Measurements from ENCODE around the gene SLC1A5. TPM values are rescaled to one million over a fixed set of nuclear protein-coding genes. Genes with fewer than 3 reads are reported as not detected.

SLC1A5 gene
- total and polyA plus RNA-seq, 2 donors (not counting 1 experiment from before 2014, with no cell fraction given): 107 to 281 TPM

DNA sequence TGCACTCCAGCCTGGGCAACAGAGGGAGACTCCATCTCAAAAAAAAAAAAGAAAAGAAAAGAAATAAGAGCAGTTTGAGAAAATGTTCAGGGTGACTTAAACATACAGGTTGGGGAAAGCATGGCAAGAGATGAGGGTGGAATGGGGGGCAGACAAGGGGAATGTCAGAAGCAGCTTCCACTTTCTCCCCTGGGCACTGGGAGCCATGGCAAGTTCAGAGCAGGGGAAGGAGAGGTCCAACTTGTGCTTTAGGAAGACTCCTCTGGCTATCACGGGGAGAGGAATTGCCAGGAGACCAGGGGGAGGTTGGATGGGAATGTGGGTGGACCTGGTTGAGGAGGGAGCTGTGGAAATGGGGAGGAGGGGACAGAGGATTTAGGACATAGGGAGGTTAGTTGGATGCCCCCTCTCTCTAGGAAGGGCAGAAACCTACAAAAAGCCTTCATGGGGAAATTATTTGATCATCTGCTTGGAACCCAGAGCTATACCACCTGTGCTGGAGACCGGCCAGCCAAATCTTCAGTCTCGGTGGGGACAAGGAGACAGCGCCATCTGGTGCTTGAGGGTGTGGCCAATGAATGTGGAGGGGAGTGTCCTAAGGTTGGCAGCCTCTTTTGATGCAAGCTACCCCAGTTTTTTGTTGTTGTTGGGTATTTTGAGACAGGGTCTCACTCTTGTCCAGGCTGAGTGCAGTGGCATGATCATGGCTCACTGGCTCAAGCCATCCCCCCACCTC, 34.8 kb downstream of the SLC1A5 start:
- no peak overlapping the region for H3K4me2 ChIP-seq (ENCODE audit: extremely low read depth, insufficient read depth, low read length)
- no peaks in the 10 kb centered on the region for H3K79me2 ChIP-seq (ENCODE audit: control insufficient read depth, insufficient read depth, low read length)
- no peaks in the 10 kb centered on the region for H4K20me1 ChIP-seq (ENCODE audit: control insufficient read depth, extremely low read depth, insufficient read depth, low read length)
- TF ChIP-seq, protein P1, sequence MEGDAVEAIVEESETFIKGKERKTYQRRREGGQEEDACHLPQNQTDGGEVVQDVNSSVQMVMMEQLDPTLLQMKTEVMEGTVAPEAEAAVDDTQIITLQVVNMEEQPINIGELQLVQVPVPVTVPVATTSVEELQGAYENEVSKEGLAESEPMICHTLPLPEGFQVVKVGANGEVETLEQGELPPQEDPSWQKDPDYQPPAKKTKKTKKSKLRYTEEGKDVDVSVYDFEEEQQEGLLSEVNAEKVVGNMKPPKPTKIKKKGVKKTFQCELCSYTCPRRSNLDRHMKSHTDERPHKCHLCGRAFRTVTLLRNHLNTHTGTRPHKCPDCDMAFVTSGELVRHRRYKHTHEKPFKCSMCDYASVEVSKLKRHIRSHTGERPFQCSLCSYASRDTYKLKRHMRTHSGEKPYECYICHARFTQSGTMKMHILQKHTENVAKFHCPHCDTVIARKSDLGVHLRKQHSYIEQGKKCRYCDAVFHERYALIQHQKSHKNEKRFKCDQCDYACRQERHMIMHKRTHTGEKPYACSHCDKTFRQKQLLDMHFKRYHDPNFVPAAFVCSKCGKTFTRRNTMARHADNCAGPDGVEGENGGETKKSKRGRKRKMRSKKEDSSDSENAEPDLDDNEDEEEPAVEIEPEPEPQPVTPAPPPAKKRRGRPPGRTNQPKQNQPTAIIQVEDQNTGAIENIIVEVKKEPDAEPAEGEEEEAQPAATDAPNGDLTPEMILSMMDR (conservative IDR thresholded peaks at IDR 0.05 in 1 of 2, IDR thresholded peaks at IDR 0.05 in 1 of 2; ENCODE audit: low read depth in 1 of 2, low read length in 2 of 2): peak in 1 of 2 donors; percentile 42
- TF ChIP-seq EZH2 (IDR thresholded peaks at IDR 0.05; ENCODE audit: low read length, missing control alignments): no peak
- peaks cover 10% of the 10 kb centered on the region for H3K36me3 ChIP-seq (ENCODE audit: control insufficient read depth, insufficient read depth, low read length)
- H3K27ac ChIP-seq (ENCODE audit: insufficient read depth, low read length): no peak overlapping the region
- DNase-seq (ENCODE audit: low read depth in 2 of 2): no peak
- no peak overlapping the region for H2AFZ ChIP-seq (ENCODE audit: low read length)
- no peaks in the 10 kb centered on the region for H3K9me3 ChIP-seq (ENCODE audit: control insufficient read depth, insufficient read depth, low read depth, low read length)
- no peak overlapping the region for H3K4me3 ChIP-seq (replicated peaks in 1 of 4; ENCODE audit: control extremely low read depth in 1 of 4, insufficient read depth in 1 of 4, low read depth in 3 of 4, low read length in 4 of 4)
- H3K27me3 ChIP-seq (ENCODE audit: control insufficient read depth, insufficient read depth, low read length): no peaks in the 10 kb centered on the region
- H3K9ac ChIP-seq (ENCODE audit: insufficient read depth, low read length): no peak overlapping the region
- peaks cover 5% of the 10 kb centered on the region for H3K4me1 ChIP-seq (ENCODE audit: control insufficient read depth, extremely low read depth, insufficient read depth, low read length)

DNA sequence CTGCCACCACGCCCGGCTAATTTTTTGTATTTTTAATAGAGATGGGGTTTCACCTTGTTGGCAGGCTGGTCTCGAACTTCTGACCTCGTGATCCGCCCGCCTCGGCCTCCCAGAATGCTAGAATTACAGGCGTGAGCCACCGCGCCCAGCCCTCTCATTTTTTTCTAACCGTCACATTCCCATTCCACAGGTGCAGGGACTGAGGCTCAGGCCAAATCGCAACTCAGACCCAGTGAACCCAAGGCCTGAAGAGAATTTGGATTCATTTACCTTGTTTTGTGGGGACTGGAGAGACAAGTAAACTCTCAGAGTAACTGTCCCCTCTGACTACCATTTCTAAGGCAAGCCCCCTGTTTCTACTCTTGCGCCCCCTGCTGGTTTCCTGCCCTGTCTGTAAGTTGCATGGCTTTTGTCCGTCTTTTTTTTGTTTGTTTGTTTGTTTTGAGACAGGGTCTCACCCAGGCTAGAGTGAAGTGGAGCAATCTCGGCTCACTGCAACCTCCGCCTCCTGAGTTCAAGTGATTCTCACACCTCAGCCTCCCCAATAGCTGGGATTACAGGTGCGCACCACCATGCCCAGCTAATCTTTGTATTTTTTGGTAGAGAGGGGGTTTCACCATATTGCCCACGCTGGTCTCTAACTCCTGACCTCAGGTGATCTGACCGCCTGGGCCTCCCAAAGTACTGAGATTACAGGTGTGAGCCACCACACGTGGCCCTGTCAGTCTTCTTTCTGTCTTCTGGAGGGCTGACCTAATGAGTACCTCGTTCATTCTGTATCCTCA, 39.9 kb downstream of the SLC1A5 start:
- peaks cover 4% of the 10 kb centered on the region for H3K4me1 ChIP-seq (ENCODE audit: control insufficient read depth, extremely low read depth, insufficient read depth, low read length)
- H3K4me2 ChIP-seq (ENCODE audit: extremely low read depth, insufficient read depth, low read length): no peak overlapping the region
- H3K27me3 ChIP-seq (ENCODE audit: control insufficient read depth, insufficient read depth, low read length): no peaks in the 10 kb centered on the region
- H3K9ac ChIP-seq (ENCODE audit: insufficient read depth, low read length): no peak overlapping the region
- H2AFZ ChIP-seq (ENCODE audit: low read length): no peak overlapping the region
- peaks cover 30% of the 10 kb centered on the region for H3K79me2 ChIP-seq (ENCODE audit: control insufficient read depth, insufficient read depth, low read length)
- no peaks in the 10 kb centered on the region for H4K20me1 ChIP-seq (ENCODE audit: control insufficient read depth, extremely low read depth, insufficient read depth, low read length)
- H3K9me3 ChIP-seq (ENCODE audit: control insufficient read depth, insufficient read depth, low read depth, low read length): no peaks in the 10 kb centered on the region
- no peak overlapping the region for H3K4me3 ChIP-seq (replicated peaks in 1 of 4; ENCODE audit: control extremely low read depth in 1 of 4, insufficient read depth in 1 of 4, low read depth in 3 of 4, low read length in 4 of 4)
- H3K27ac ChIP-seq (ENCODE audit: insufficient read depth, low read length): no peak overlapping the region
- H3K36me3 ChIP-seq (ENCODE audit: control insufficient read depth, insufficient read depth, low read length): no peaks in the 10 kb centered on the region
- TF ChIP-seq, protein P1 (conservative IDR thresholded peaks at IDR 0.05 in 1 of 2, IDR thresholded peaks at IDR 0.05 in 1 of 2; ENCODE audit: low read depth in 1 of 2, low read length in 2 of 2): peak; percentile 81 to 93
- TF ChIP-seq EZH2 (IDR thresholded peaks at IDR 0.05; ENCODE audit: low read length, missing control alignments): no peak
- DNase-seq (ENCODE audit: low read depth in 2 of 2): peak; percentile 41 to 71

DNA sequence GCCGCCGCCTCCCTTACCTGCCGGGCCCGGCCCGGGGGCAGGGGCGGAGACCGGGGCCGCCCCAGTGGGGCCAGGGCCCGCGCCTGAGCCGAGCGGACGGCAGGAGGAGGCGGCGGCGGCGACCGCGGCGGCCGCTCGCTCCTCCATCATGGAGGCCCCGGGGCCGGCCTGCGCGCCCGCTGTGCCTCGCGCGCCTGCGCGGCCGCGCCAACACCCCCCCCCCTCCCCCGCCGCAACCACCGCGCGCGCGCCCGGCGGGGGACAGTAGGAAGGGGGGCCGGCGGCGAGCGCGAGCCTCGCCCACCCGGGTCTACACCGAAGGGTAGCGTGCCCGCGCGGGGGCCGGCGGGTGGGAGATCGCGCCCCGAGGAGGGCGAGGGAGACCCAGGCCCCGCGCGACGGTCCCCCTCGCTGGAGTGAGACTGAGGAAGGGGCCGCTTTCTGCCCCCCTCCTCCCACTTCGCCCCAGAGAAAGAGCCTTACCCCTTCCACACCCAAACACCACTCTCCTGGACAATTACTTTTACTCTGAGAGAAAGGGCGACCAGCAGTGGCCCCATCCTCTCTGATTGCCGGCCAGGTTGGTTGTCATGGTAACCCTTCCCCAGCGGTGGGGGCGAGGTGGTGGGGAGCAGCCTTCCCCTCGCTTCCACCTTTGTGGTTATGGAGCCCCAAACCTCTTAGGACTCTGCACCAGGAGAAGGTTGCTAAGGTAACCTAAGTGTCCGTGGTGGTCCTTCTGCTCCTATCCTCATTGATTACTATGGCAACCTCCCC, 41.9 kb downstream of the SLC1A5 start, which contains the start of gene STRN4:
Gene STRN4, minus strand, starts transcription at position 170 of the 777 bp plus-strand sequence. Its CDS starts 20 bp downstream, at position 150.
- Histone ChIP-seq H4K20me1 (ENCODE audit: control insufficient read depth, extremely low read depth, insufficient read depth, low read length) (no peaks in the 10 kb centered on the region), H3K36me3 (ENCODE audit: control insufficient read depth, insufficient read depth, low read length) (no peaks in the 10 kb centered on the region), H3K4me3 (replicated peaks in 1 of 4; ENCODE audit: control extremely low read depth in 1 of 4, insufficient read depth in 1 of 4, low read depth in 3 of 4, low read length in 4 of 4) (peak within 1 kb of the TSS; percentile 86 to 91 (median 90)), H3K9ac (ENCODE audit: insufficient read depth, low read length) (peak within 1 kb of the TSS; percentile 89), H2AFZ (ENCODE audit: low read length) (peak within 1 kb of the TSS; percentile 61), H3K4me1 (ENCODE audit: control insufficient read depth, extremely low read depth, insufficient read depth, low read length) (peaks cover 4% of the 10 kb centered on the region), H3K4me2 (ENCODE audit: extremely low read depth, insufficient read depth, low read length) (peak within 1 kb of the TSS; percentile 88), H3K79me2 (ENCODE audit: control insufficient read depth, insufficient read depth, low read length) (peaks cover 51% of the 10 kb centered on the region), H3K9me3 (ENCODE audit: control insufficient read depth, insufficient read depth, low read depth, low read length) (no peaks in the 10 kb centered on the region), H3K27me3 (ENCODE audit: control insufficient read depth, insufficient read depth, low read length) (no peaks in the 10 kb centered on the region), H3K27ac (ENCODE audit: insufficient read depth, low read length) (peak within 1 kb of the TSS; percentile 76)
- TF ChIP-seq, protein P1 (conservative IDR thresholded peaks at IDR 0.05 in 1 of 2, IDR thresholded peaks at IDR 0.05 in 1 of 2; ENCODE audit: low read depth in 1 of 2, low read length in 2 of 2): no peak
- no peak for TF ChIP-seq EZH2 (IDR thresholded peaks at IDR 0.05; ENCODE audit: low read length, missing control alignments)
- peak in 1 of 2 donors; percentile 43 for DNase-seq (ENCODE audit: low read depth in 2 of 2)
